ENCODE results near the gene GGT1.

- no peak for TF ChIP-seq EP300 (IDR thresholded peaks at IDR 0.05)
- no peak for TF ChIP-seq CTCF (IDR thresholded peaks at IDR 0.05)
- TF ChIP-seq POLR2A (IDR thresholded peaks at IDR 0.05), result no peak
- TF ChIP-seq POLR2AphosphoS5 (IDR thresholded peaks at IDR 0.05), result no peak
Observed at GRCh38 chr22:24589518-24590030, 13.4 kb upstream of the GGT1 start.
